ENCODE results near the gene PCDH7. TPM values are rescaled to one million over a fixed set of nuclear protein-coding genes. Genes with fewer than 3 reads are reported as not detected.

PCDH7 gene
- total RNA-seq, 1 experiment from 2014 or later, result 16.3 TPM

DNA sequence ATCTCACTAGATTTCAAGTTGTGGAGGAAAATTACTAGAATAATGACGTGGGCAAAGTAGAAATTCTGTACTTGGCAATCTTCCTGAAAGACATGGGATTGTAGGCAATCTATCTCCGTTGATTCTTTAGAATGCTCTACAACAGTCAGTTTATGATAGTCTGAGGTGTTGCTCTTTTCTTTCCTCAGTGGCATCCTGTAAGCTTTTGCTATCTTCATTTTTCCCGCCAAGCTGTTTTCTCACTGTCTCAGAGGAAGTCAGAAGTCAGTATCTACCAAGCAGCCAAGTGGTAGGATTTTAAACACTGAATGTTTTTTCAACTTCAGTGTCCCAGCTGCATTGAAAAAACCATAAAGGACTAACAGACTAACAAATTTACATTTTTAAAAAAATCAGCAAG is 23.7 kb downstream of the PCDH7 start:
- CTCF ChIA-PET, result no interaction called here

DNA sequence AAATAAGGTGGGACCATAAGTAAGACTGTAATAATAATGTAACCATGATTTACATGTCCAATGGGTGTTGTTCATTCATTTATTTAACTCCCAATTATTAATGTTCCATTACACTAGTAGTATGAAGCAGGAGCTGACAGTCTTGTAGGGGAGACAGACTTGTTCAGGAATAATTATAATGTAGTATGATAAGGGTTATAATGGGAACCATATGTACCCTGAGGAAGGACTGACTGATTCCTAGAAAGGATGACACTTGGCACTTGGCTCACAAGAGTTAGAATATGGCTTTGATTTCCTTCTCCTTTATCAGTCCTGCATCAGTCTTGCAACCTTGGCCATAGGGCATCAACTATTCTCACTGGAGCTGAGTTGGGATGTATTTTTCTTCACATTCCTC is 24.2 kb downstream of the PCDH7 start:
- no peak for DNase-seq
- peaks cover 26% of the 10 kb centered on the region for H3K4me1 ChIP-seq
- ChIA-PET POLR2A (no interaction called here), CTCF (no interaction called here)
- H3K4me3 ChIP-seq (ENCODE audit: low read depth, low read length), result no peak overlapping the region
- intact Hi-C loops (cut with micrococcal nuclease; ENCODE audit: unreplicated experiment), result no loop called here
- H3K9me3 Mint-ChIP-seq (ENCODE audit: unreplicated experiment), result no peaks in the 10 kb centered on the region
- TF ChIP-seq, protein P1, sequence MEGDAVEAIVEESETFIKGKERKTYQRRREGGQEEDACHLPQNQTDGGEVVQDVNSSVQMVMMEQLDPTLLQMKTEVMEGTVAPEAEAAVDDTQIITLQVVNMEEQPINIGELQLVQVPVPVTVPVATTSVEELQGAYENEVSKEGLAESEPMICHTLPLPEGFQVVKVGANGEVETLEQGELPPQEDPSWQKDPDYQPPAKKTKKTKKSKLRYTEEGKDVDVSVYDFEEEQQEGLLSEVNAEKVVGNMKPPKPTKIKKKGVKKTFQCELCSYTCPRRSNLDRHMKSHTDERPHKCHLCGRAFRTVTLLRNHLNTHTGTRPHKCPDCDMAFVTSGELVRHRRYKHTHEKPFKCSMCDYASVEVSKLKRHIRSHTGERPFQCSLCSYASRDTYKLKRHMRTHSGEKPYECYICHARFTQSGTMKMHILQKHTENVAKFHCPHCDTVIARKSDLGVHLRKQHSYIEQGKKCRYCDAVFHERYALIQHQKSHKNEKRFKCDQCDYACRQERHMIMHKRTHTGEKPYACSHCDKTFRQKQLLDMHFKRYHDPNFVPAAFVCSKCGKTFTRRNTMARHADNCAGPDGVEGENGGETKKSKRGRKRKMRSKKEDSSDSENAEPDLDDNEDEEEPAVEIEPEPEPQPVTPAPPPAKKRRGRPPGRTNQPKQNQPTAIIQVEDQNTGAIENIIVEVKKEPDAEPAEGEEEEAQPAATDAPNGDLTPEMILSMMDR (IDR thresholded peaks at IDR 0.05; ENCODE audit: insufficient read depth in 1 of 2, low read depth in 1 of 2, low read length in 1 of 2, severe bottlenecking in 1 of 2, unreplicated experiment in 1 of 2), result no peak
- H3K27me3 ChIP-seq (replicated peaks; ENCODE audit: control insufficient read depth, insufficient read depth, low read length), result no peaks in the 10 kb centered on the region
- H3K27ac Mint-ChIP-seq (ENCODE audit: unreplicated experiment), result no peak overlapping the region
- no peak overlapping the region for H3K4me3 Mint-ChIP-seq (ENCODE audit: unreplicated experiment)
- no peaks in the 10 kb centered on the region for H3K36me3 ChIP-seq (ENCODE audit: control insufficient read depth, insufficient read depth, low read length)
- peaks cover 20% of the 10 kb centered on the region for H3K4me1 Mint-ChIP-seq (ENCODE audit: low read depth, unreplicated experiment)
- H3K36me3 Mint-ChIP-seq (ENCODE audit: insufficient read depth, unreplicated experiment), result no peaks in the 10 kb centered on the region
- H3K27me3 Mint-ChIP-seq (ENCODE audit: insufficient read depth, unreplicated experiment), result no peaks in the 10 kb centered on the region
- no TSS peak for BruUV-seq (replicated peaks)
- H3K9me3 ChIP-seq, result no peaks in the 10 kb centered on the region

More for the DNA sequence above, 23.7 kb downstream of the PCDH7 start:
- no peaks in the 10 kb centered on the region for H3K36me3 ChIP-seq (ENCODE audit: control insufficient read depth, insufficient read depth, low read length)
- no peak for DNase-seq
- H3K36me3 Mint-ChIP-seq (ENCODE audit: insufficient read depth, unreplicated experiment), result no peaks in the 10 kb centered on the region
- peaks cover 26% of the 10 kb centered on the region for H3K4me1 ChIP-seq
- H3K27ac Mint-ChIP-seq (ENCODE audit: unreplicated experiment), result peak overlapping the region; percentile 57
- intact Hi-C loops (cut with micrococcal nuclease; ENCODE audit: unreplicated experiment), result no loop called here
- H3K4me1 Mint-ChIP-seq (ENCODE audit: low read depth, unreplicated experiment), result peaks cover 20% of the 10 kb centered on the region
- no peaks in the 10 kb centered on the region for H3K27me3 ChIP-seq (replicated peaks; ENCODE audit: control insufficient read depth, insufficient read depth, low read length)
- TF ChIP-seq, protein P1 (IDR thresholded peaks at IDR 0.05; ENCODE audit: insufficient read depth in 1 of 2, low read depth in 1 of 2, low read length in 1 of 2, severe bottlenecking in 1 of 2, unreplicated experiment in 1 of 2), result no peak
- no peaks in the 10 kb centered on the region for H3K9me3 ChIP-seq
- no peaks in the 10 kb centered on the region for H3K9me3 Mint-ChIP-seq (ENCODE audit: unreplicated experiment)
- POLR2A ChIA-PET, result no interaction called here
- H3K27me3 Mint-ChIP-seq (ENCODE audit: insufficient read depth, unreplicated experiment), result no peaks in the 10 kb centered on the region
- H3K4me3 Mint-ChIP-seq (ENCODE audit: unreplicated experiment), result no peak overlapping the region
- no TSS peak for BruUV-seq (replicated peaks)
- H3K4me3 ChIP-seq (ENCODE audit: low read depth, low read length), result no peak overlapping the region

DNA sequence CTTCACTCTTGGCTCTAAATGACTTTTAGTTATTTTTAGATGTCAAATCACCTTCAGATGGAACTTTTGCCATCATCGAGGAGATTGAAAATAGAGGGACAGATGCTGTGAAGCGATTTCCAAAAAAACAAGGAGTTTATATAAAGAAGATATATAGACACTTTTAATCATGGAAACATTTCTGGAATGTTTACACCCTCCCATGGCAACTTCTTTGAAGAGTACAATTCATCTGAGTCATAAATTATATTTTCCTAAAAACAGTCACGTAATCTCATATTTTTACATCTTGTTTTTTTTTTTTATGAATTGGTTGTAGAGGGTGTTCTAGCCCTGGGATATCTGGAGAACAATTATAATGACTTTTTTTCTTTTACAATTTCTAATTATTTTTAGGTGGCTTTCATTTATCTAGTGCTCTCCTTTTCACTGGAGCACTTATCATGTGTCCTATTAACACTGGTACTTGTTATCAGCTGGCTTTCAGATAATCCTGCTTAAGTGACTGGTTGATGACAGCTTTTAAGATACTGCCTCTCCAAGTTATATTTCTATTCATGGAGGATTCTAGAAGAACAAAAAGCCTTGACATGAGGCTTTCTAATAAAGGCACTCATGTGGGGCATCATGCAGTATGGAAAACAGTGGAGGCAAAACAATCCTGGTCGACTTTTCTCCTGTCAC is 24.9 kb downstream of the PCDH7 start:
- intact Hi-C loops (cut with micrococcal nuclease; ENCODE audit: unreplicated experiment), result no loop called here
- H3K36me3 ChIP-seq (ENCODE audit: control insufficient read depth, insufficient read depth, low read length), result no peaks in the 10 kb centered on the region
- no TSS peak for BruUV-seq (replicated peaks)
- no peaks in the 10 kb centered on the region for H3K9me3 ChIP-seq
- POLR2A ChIA-PET, result no interaction called here
- peaks cover 26% of the 10 kb centered on the region for H3K4me1 ChIP-seq
- Mint-ChIP-seq H3K27ac (ENCODE audit: unreplicated experiment) (no peak overlapping the region), H3K9me3 (ENCODE audit: unreplicated experiment) (no peaks in the 10 kb centered on the region), H3K27me3 (ENCODE audit: insufficient read depth, unreplicated experiment) (no peaks in the 10 kb centered on the region), H3K4me1 (ENCODE audit: low read depth, unreplicated experiment) (peaks cover 20% of the 10 kb centered on the region), H3K4me3 (ENCODE audit: unreplicated experiment) (no peak overlapping the region), H3K36me3 (ENCODE audit: insufficient read depth, unreplicated experiment) (no peaks in the 10 kb centered on the region)
- no peak for DNase-seq
- TF ChIP-seq, protein P1 (IDR thresholded peaks at IDR 0.05; ENCODE audit: insufficient read depth in 1 of 2, low read depth in 1 of 2, low read length in 1 of 2, severe bottlenecking in 1 of 2, unreplicated experiment in 1 of 2), result no peak
- CTCF ChIA-PET, result no interaction called here
- H3K4me3 ChIP-seq (ENCODE audit: low read depth, low read length), result no peak overlapping the region
- no peaks in the 10 kb centered on the region for H3K27me3 ChIP-seq (replicated peaks; ENCODE audit: control insufficient read depth, insufficient read depth, low read length)
